A673 (cell line): ENCODE results near the gene HPSE2. TPM values are rescaled to one million over a fixed set of nuclear protein-coding genes. Genes with fewer than 3 reads are reported as not detected.

Experiments
- BruUV-seq: library from RNA; stranded (reverse); fragments of 400-500 nt; replicated peaks from 2 replicates; lab custom pipeline; 2021; lab: Mats Ljungman, UMichigan
- CTCF ChIA-PET: fragments of 300-600 bp; sonication (Branson Sonifier 250); formaldehyde crosslinking; loops from one replicate; lab custom pipeline; 2022; ENCODE audit warnings: antibody characterized with exemption; lab: Charles Lee
- POLR2A ChIA-PET: fragments of 300-600 bp; sonication (Branson Sonifier 250); formaldehyde crosslinking; loops from one replicate; lab custom pipeline; 2022; ENCODE audit warnings: antibody characterized with exemption; ENCODE audit not compliant: low non-redundant PET; lab: Charles Lee
- DNase-seq: peaks from one replicate; pipeline ENCODE4 v3.0.0-alpha.2; 2015; ENCODE audit warnings: low spot score
- H3K27ac ChIP-seq: fragments of 200-600 bp; sonication (generic); 2 replicates; pipeline ENCODE4 v1.5.1; 2016; ENCODE audit warnings: mixed run types, low read depth, mild to moderate bottlenecking, mixed read lengths, antibody characterized with exemption, low read length; ENCODE audit not compliant: poor library complexity, severe bottlenecking
- H3K27me3 ChIP-seq: fragments of 200-600 bp; sonication (generic); replicated peaks from 2 replicates; pipeline ENCODE4 v1.6.1; 2017; ENCODE audit warnings: mixed run types, low read depth, mild to moderate bottlenecking, mixed read lengths, antibody characterized with exemption, low read length; ENCODE audit not compliant: insufficient read depth, poor library complexity
- H3K36me3 ChIP-seq: fragments of 200-600 bp; sonication (generic); 2 replicates; pipeline ENCODE4 v1.6.1; 2016; ENCODE audit warnings: mixed run types, mild to moderate bottlenecking, mixed read lengths, antibody characterized with exemption, low read length; ENCODE audit not compliant: insufficient read depth, poor library complexity, severe bottlenecking
- H3K4me1 ChIP-seq: fragments of 200-600 bp; sonication (generic); 2 replicates; pipeline ENCODE4 v1.6.1; 2017; ENCODE audit warnings: mixed run types, mild to moderate bottlenecking, mixed read lengths, antibody characterized with exemption, low read length; ENCODE audit not compliant: insufficient read depth, poor library complexity, severe bottlenecking
- H3K4me3 ChIP-seq: fragments of 200-600 bp; sonication (generic); 2 replicates; pipeline ENCODE4 v1.5.1; 2016; ENCODE audit warnings: low read depth, mixed run types, mild to moderate bottlenecking, mixed read lengths, low read length; ENCODE audit not compliant: poor library complexity, severe bottlenecking
- H3K9me3 ChIP-seq: fragments of 200-600 bp; sonication (generic); 2 replicates; pipeline ENCODE4 v1.6.1; 2016; ENCODE audit warnings: mixed run types, low read depth, mild to moderate bottlenecking, mixed read lengths, antibody characterized with exemption, low read length; ENCODE audit not compliant: poor library complexity, severe bottlenecking
- EZH2 ChIP-seq: fragments of 200-600 bp; sonication (generic); IDR thresholded peaks from 2 replicates; pipeline ENCODE4 v1.6.1; 2017; ENCODE audit warnings: borderline replicate concordance, low read depth, mild to moderate bottlenecking, mixed read lengths, antibody characterized with exemption, low read length; ENCODE audit not compliant: poor library complexity, severe bottlenecking
- intact Hi-C: fragments of 100-400 bp; cut with micrococcal nuclease; formaldehyde crosslinking; loops from one replicate; pipeline ENCODE4 v1.10.0; 2022; ENCODE audit not compliant: unreplicated experiment
- total RNA-seq: library from RNA; stranded (reverse); gene quantifications from 2 replicates; pipeline ENCODE4 v1.2.3, GENCODE V29; 2021
- TF ChIP-seq, protein P1 (sequence below): fragments of 300-800, 200-600 bp; sonication (generic); conservative IDR thresholded peaks from 2 replicates; pipeline ENCODE4 v1.5.1; 2017; ENCODE audit warnings: low read depth, mild to moderate bottlenecking, antibody characterized with exemption, low read length, moderate library complexity, mixed read lengths

Gene HPSE2
- total RNA-seq, 1 experiment from 2014 or later, result not detected

DNA sequence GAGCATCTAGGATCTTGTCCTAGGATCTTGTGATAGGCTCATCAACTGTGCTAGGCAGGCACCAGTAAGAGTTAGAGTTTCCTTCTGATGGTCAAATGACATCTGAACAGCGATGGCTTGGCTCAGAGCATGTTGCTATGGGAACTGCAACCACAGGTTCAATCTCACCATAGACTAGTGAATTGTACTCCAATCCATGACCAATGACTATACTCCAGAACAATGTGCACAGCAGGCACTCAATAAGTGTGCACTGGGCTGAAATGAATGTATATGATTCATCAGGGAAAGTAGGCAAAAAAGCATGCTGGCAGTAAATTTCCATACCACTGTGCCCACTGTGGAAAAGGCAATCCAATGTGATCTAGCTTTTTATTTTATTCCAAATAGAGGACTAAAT, 625.4 kb downstream of the HPSE2 start:
- no TSS peak for BruUV-seq
- peaks cover 19% of the 10 kb centered on the region for H3K27me3 ChIP-seq
- H3K9me3 ChIP-seq, result no peaks in the 10 kb centered on the region
- DNase-seq, result peak; percentile 13
- ChIA-PET POLR2A (no interaction called here), CTCF (no interaction called here)
- H3K27ac ChIP-seq, result no peak overlapping the region
- no peaks in the 10 kb centered on the region for H3K4me1 ChIP-seq
- TF ChIP-seq EZH2, result no peak
- TF ChIP-seq, protein P1, sequence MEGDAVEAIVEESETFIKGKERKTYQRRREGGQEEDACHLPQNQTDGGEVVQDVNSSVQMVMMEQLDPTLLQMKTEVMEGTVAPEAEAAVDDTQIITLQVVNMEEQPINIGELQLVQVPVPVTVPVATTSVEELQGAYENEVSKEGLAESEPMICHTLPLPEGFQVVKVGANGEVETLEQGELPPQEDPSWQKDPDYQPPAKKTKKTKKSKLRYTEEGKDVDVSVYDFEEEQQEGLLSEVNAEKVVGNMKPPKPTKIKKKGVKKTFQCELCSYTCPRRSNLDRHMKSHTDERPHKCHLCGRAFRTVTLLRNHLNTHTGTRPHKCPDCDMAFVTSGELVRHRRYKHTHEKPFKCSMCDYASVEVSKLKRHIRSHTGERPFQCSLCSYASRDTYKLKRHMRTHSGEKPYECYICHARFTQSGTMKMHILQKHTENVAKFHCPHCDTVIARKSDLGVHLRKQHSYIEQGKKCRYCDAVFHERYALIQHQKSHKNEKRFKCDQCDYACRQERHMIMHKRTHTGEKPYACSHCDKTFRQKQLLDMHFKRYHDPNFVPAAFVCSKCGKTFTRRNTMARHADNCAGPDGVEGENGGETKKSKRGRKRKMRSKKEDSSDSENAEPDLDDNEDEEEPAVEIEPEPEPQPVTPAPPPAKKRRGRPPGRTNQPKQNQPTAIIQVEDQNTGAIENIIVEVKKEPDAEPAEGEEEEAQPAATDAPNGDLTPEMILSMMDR, result no peak
- no peaks in the 10 kb centered on the region for H3K36me3 ChIP-seq
- no peak overlapping the region for H3K4me3 ChIP-seq
- intact Hi-C loops, result no loop called here

DNA sequence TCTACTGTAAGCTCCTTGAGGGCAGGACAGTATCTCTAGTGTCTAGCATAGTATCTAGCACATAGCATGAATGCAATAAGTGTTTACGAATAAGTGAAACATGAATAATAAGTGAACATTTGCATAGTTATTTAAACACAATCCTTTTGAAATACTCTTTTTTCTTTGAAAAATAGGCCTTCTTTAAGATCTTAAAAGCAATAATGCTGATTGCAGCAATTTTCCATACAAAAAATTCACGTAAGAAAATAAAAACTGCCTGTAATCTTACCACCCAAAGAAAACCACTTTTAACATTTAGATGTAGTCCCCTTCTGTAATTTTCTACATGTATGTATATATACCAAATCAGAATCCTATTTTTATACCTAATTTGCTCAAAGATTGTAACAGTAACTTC, 626.4 kb downstream of the HPSE2 start:
- intact Hi-C loops, result no loop called here
- no peaks in the 10 kb centered on the region for H3K36me3 ChIP-seq
- ChIA-PET POLR2A (no interaction called here), CTCF (no interaction called here)
- no peak overlapping the region for H3K4me3 ChIP-seq
- DNase-seq, result no peak
- peaks cover 24% of the 10 kb centered on the region for H3K27me3 ChIP-seq
- no peaks in the 10 kb centered on the region for H3K9me3 ChIP-seq
- no peaks in the 10 kb centered on the region for H3K4me1 ChIP-seq
- TF ChIP-seq, protein P1, result no peak
- no peak for TF ChIP-seq EZH2
- no peak overlapping the region for H3K27ac ChIP-seq
- no TSS peak for BruUV-seq

DNA sequence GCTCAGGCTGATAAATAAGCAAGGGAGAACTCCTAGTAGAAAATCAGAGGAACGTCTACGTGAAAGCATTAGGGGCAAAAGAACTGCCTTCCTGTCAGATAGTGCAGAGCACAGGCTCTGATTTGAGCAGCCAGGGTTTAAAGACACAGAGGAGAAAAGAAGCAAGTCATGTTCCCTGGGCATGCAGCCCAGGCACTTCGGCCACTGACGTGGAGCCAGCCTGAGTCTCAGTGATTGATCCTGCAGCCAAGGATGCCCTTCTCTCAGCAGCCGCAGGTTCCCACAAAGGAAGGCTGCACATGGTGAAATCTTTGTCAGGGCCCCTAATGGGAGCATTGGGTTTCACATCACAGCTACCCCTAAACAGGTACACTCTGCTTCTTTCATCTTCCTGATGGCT, 627.2 kb downstream of the HPSE2 start:
- no peaks in the 10 kb centered on the region for H3K9me3 ChIP-seq
- ChIA-PET CTCF (no interaction called here), POLR2A (no interaction called here)
- H3K27me3 ChIP-seq, result peaks cover 24% of the 10 kb centered on the region
- H3K36me3 ChIP-seq, result no peaks in the 10 kb centered on the region
- no peak for TF ChIP-seq EZH2
- TF ChIP-seq, protein P1, result no peak
- no peak overlapping the region for H3K27ac ChIP-seq
- no peak overlapping the region for H3K4me3 ChIP-seq
- H3K4me1 ChIP-seq, result no peaks in the 10 kb centered on the region
- DNase-seq, result no peak
- intact Hi-C loops, result no loop called here
- BruUV-seq, result no TSS peak
